ENCODE measurements around the gene CASP7.
"Not testable (repeated sequence)": the region's sequence is repeated elsewhere in the genome, so short reads cannot be mapped to it uniquely, and the experiment has no call there.

CASP7 gene

GRCh38 chr10:113767222-113767621 is 87.5 kb downstream of the CASP7 start:
- Mint-ChIP-seq H3K27ac (no peak overlapping the region), H3K4me3 (no peak overlapping the region), H3K9me3 (peaks cover 5% of the 10 kb centered on the region), H3K36me3 (ENCODE audit: low read depth) (no peaks in the 10 kb centered on the region), H3K27me3 (ENCODE audit: low read depth) (peaks cover 47% of the 10 kb centered on the region), H3K4me1 (ENCODE audit: low read depth) (no peaks in the 10 kb centered on the region)
- DNase-seq (ENCODE audit: low spot score) = no peak

DNA sequence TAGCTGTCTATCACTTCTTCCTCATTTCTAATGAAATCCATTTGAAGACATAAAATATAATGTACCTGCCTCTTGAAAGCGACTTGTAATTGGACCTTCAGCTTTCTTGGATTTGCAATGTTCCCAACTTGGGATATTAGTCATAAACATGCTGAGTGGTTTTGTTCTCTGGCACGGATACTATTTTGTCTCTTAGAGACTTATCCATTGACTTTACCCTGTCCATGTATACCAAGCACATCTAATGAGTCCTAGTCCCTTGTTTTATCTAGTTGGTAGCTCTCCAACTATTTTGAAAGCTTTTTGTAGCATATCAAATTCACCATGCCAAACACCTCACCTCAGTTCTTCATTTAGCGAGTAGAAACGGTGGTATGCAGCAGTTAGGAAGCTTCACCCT is 90.6 kb downstream of the CASP7 start:
- no peak for DNase-seq (ENCODE audit: low spot score)
- peaks cover 28% of the 10 kb centered on the region for H3K27me3 Mint-ChIP-seq (ENCODE audit: low read depth)
- H3K4me1 Mint-ChIP-seq (ENCODE audit: low read depth) = no peaks in the 10 kb centered on the region
- no peak overlapping the region for H3K27ac Mint-ChIP-seq
- H3K36me3 Mint-ChIP-seq (ENCODE audit: low read depth) = no peaks in the 10 kb centered on the region
- H3K9me3 Mint-ChIP-seq = no peaks in the 10 kb centered on the region
- H3K4me3 Mint-ChIP-seq = no peak overlapping the region

DNA sequence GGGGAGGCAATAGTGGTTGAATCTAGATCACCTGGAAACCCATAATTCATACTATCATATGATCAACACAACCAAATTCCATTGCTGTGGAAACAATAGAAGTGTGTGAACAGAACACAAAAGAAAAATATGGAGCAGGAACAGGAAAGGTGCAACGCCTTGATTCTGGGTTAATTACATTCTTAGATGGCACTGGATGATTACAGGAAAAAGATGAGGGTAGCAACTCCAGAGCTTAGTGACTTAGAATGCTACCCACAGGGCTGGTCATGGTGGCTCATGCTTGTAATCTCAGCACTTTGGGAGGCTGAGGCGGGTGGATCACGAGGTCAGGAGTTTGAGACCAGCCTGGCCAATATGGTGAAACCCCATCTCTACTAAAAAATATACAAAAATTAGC is 91.4 kb downstream of the CASP7 start:
- H3K27ac Mint-ChIP-seq; H3K4me3 Mint-ChIP-seq; H3K36me3 Mint-ChIP-seq (ENCODE audit: low read depth); H3K9me3 Mint-ChIP-seq; DNase-seq (ENCODE audit: low spot score); H3K4me1 Mint-ChIP-seq (ENCODE audit: low read depth): not testable (repeated sequence)
- peaks cover 31% of the 10 kb centered on the region for H3K27me3 Mint-ChIP-seq (ENCODE audit: low read depth)

DNA sequence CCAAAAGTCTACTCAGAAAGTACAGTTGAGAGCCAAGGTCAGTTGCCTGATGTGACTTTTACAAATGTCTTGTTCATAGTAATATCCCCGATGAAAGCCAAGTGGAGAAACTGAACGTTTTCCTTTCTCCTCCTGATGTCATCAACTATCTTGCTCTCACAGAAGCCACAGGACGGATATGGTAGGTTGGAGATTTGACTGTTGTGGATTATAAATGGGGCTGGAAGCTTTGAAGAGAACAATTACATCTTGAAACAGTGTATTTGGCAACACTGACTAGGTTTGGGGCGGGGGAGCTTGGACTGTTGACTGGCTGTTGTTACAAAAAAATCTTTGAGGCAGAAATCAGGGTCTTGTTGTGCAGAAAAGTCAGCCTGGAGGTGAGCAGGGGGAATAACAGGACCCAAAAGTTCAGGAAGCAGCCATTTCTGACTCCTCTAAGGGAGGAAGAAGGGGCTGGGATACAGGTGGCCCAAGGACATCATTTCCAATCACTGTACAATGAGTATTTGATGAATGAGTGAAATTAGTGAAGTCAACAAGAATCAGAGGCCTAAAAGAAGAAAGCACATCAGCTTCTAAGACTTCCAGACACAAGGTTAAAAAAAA is 96.1 kb downstream of the CASP7 start:
- H3K27me3 Mint-ChIP-seq (ENCODE audit: low read depth) = peaks cover 11% of the 10 kb centered on the region
- no peaks in the 10 kb centered on the region for H3K36me3 Mint-ChIP-seq (ENCODE audit: low read depth)
- no peak overlapping the region for H3K4me3 Mint-ChIP-seq
- H3K4me1 Mint-ChIP-seq (ENCODE audit: low read depth) = no peaks in the 10 kb centered on the region
- no peak overlapping the region for H3K27ac Mint-ChIP-seq
- no peaks in the 10 kb centered on the region for H3K9me3 Mint-ChIP-seq
- DNase-seq (ENCODE audit: low spot score) = no peak

DNA sequence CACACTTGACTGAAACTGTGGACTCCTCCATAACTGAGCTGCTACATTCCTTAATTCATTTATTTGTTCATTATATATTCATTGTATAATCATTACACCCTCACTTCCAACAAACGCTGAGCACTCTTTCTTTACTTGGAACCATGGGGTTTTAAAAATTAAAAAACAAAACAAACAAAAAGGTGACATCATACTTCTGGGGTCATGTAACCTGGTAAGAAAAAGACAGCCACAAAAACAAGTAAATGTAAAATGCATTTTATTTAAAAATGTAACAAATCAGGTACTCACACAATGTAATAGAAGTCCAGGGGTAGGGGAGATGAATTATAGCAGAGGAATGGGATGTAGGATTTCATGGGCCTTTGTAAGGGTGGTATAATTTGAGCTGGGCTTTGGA is 96.8 kb downstream of the CASP7 start:
- Mint-ChIP-seq H3K27me3 (ENCODE audit: low read depth) (peaks cover 11% of the 10 kb centered on the region), H3K9me3 (no peaks in the 10 kb centered on the region), H3K4me3 (no peak overlapping the region), H3K27ac (no peak overlapping the region), H3K4me1 (ENCODE audit: low read depth) (no peaks in the 10 kb centered on the region), H3K36me3 (ENCODE audit: low read depth) (no peaks in the 10 kb centered on the region)
- no peak for DNase-seq (ENCODE audit: low spot score)
